Astrocyte (in vitro differentiated cells and primary cell): Measurements from ENCODE around the gene CLNK. TPM values are rescaled to one million over a fixed set of nuclear protein-coding genes. Genes with fewer than 3 reads are reported as not detected.

Experiments used
- DNase-seq: peaks from one replicate; pipeline ENCODE4 v3.0.0-alpha.2; 2010; ENCODE audit warnings: low read depth
- FAIRE-seq: peaks from 2 replicates; lab custom pipeline; 2011; peaks lifted over from hg19 to GRCh38; lab: Jason Lieb, UNC
- H2AFZ ChIP-seq: 2 replicates; pipeline ENCODE4 v1.6.0; 2012; ENCODE audit warnings: low read depth, low read length, inconsistent platforms
- H3K27ac ChIP-seq: 2 replicates; pipeline ENCODE4 v1.5.1; 2011; ENCODE audit warnings: low read depth, low read length, inconsistent platforms
- H3K27me3 ChIP-seq: 2 replicates; pipeline ENCODE4 v1.6.0; 2011; ENCODE audit warnings: low read length, inconsistent platforms; ENCODE audit not compliant: insufficient read depth
- H3K36me3 ChIP-seq: 2 replicates; pipeline ENCODE4 v1.5.1; 2011; ENCODE audit warnings: low read length, inconsistent platforms; ENCODE audit not compliant: insufficient read depth
- H3K4me1 ChIP-seq: 2 replicates; pipeline ENCODE4 v1.5.1; 2011; ENCODE audit warnings: low read length, inconsistent platforms; ENCODE audit not compliant: insufficient read depth
- H3K4me2 ChIP-seq: 2 replicates; pipeline ENCODE4 v1.6.0; 2012; ENCODE audit warnings: low read length, inconsistent platforms
- H3K4me3 ChIP-seq: 2 replicates; pipeline ENCODE4 v1.5.1; 2011; ENCODE audit warnings: low read depth, mild to moderate bottlenecking, low read length, inconsistent platforms; ENCODE audit not compliant: insufficient read depth
- H3K79me2 ChIP-seq: 2 replicates; pipeline ENCODE4 v1.6.0; 2012; ENCODE audit warnings: mild to moderate bottlenecking, low read length, inconsistent platforms; ENCODE audit not compliant: insufficient read depth
- H3K9ac ChIP-seq: 2 replicates; pipeline ENCODE4 v1.6.0; 2012; ENCODE audit warnings: mild to moderate bottlenecking, low read length, inconsistent platforms
- H3K9me3 ChIP-seq: 2 replicates; pipeline ENCODE4 v1.5.1; 2012; ENCODE audit warnings: low read depth, mild to moderate bottlenecking, low read length, inconsistent platforms; ENCODE audit not compliant: insufficient read depth
- H4K20me1 ChIP-seq: 2 replicates; pipeline ENCODE4 v1.6.0; 2012; ENCODE audit warnings: low read length, inconsistent platforms; ENCODE audit not compliant: insufficient read depth
- H3K27ac Mint-ChIP-seq: one replicate; pipeline ENCODE4 v1.8.0; 2021; ENCODE audit warnings: mild to moderate bottlenecking, mixed read lengths; ENCODE audit not compliant: unreplicated experiment
- H3K27me3 Mint-ChIP-seq: one replicate; pipeline ENCODE4 v1.8.0; 2021; ENCODE audit warnings: low read depth, mixed read lengths; ENCODE audit not compliant: unreplicated experiment
- H3K36me3 Mint-ChIP-seq: one replicate; pipeline ENCODE4 v1.8.0; 2021; ENCODE audit warnings: low read depth, mixed read lengths; ENCODE audit not compliant: unreplicated experiment
- H3K4me1 Mint-ChIP-seq: one replicate; pipeline ENCODE4 v1.8.0; 2021; ENCODE audit warnings: low read depth, mixed read lengths; ENCODE audit not compliant: unreplicated experiment
- H3K4me3 Mint-ChIP-seq: one replicate; pipeline ENCODE4 v1.8.0; 2021; ENCODE audit warnings: mild to moderate bottlenecking, moderate library complexity, mixed read lengths; ENCODE audit not compliant: unreplicated experiment
- H3K9me3 Mint-ChIP-seq: one replicate; pipeline ENCODE4 v1.8.0; 2021; ENCODE audit warnings: mild to moderate bottlenecking, mixed read lengths; ENCODE audit not compliant: unreplicated experiment
- CTCF ChIP-seq: IDR thresholded peaks from 2 replicates; pipeline ENCODE4 v1.5.1; 2011; ENCODE audit warnings: low read depth, mild to moderate bottlenecking, inconsistent platforms, low read length, moderate library complexity; ENCODE audit not compliant: insufficient read depth
- EZH2 ChIP-seq: IDR thresholded peaks from 2 replicates; pipeline ENCODE4 v1.6.1; 2012; ENCODE audit warnings: mild to moderate bottlenecking, low read length, inconsistent platforms; ENCODE audit not compliant: insufficient read depth
- total RNA-seq: library from RNA; stranded (reverse); gene quantifications from 2 replicates; pipeline ENCODE4 v1.2.1, GENCODE V29; 2021

Gene CLNK
- total RNA-seq, 1 donor from 2014 or later: not detected

DNA sequence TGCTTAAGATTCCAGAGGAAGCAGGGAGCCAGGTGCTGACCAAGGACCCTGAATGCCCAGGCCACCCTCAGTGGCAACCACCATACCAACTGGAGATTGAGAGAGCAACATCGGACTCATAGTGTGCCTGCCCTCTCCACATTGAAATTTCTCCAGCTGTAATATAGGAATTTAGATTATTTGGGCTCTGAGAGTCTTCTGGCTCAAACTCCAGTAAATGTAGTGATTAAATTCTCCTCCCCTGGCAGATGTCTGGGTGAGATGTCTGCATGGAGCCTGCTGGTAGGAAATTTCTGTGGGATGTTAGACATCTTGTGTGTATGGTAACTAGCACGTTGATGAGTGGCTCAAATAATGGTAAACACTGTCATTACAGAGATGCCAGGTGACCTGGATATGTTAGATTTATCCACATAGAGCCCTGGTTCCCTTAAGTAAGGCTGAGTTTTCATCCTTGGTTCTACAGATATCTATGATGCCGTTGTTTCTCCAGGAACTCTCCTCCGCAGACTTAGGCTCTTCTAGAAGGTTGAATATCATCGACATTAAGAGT lies 70.6 kb downstream of the CLNK start:
- H3K36me3 ChIP-seq: no peaks in the 10 kb centered on the region
- Mint-ChIP-seq H3K4me1 (peaks cover 8% of the 10 kb centered on the region), H3K27me3 (peaks cover 2% of the 10 kb centered on the region), H3K27ac (no peak overlapping the region), H3K36me3 (no peaks in the 10 kb centered on the region), H3K9me3 (no peaks in the 10 kb centered on the region), H3K4me3 (no peak overlapping the region)
- no peaks in the 10 kb centered on the region for H3K27me3 ChIP-seq
- no peaks in the 10 kb centered on the region for H3K9me3 ChIP-seq
- TF ChIP-seq EZH2 (no peak), CTCF (no peak)
- H3K9ac ChIP-seq: no peak overlapping the region
- H3K4me2 ChIP-seq: no peak overlapping the region
- FAIRE-seq: no peak
- H3K4me3 ChIP-seq: no peak overlapping the region
- H2AFZ ChIP-seq: no peak overlapping the region
- peaks cover 15% of the 10 kb centered on the region for H3K4me1 ChIP-seq
- no peak overlapping the region for H3K27ac ChIP-seq
- no peaks in the 10 kb centered on the region for H3K79me2 ChIP-seq
- H4K20me1 ChIP-seq: no peaks in the 10 kb centered on the region
- DNase-seq: no peak

DNA sequence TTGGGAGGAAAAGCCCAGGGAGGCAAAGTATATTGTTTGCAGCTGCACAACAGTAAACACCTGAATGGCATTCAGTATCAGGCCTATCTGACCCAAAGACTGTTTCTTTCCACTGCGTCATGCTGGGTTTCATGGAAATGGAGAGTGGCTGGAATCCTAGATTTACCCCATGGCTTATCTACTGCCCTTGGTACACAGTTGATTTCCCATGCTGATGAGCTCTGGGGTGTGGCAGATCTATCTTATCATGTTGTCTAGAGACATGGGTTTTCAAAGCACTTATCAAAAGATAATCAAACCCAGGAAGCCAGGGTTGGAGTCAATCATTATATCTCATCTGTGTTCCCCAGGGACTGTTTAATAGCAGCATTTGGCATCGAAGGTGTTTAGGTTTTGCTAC lies 72.1 kb downstream of the CLNK start:
- H3K9me3 ChIP-seq: no peaks in the 10 kb centered on the region
- H3K27me3 ChIP-seq: no peaks in the 10 kb centered on the region
- FAIRE-seq: no peak
- Mint-ChIP-seq H3K36me3 (no peaks in the 10 kb centered on the region), H3K4me1 (peaks cover 17% of the 10 kb centered on the region), H3K9me3 (no peaks in the 10 kb centered on the region), H3K4me3 (no peak overlapping the region), H3K27ac (no peak overlapping the region), H3K27me3 (no peaks in the 10 kb centered on the region)
- H3K9ac ChIP-seq: no peak overlapping the region
- peaks cover 12% of the 10 kb centered on the region for H3K4me1 ChIP-seq
- no peak overlapping the region for H3K4me2 ChIP-seq
- H3K79me2 ChIP-seq: no peaks in the 10 kb centered on the region
- TF ChIP-seq CTCF: no peak
- TF ChIP-seq EZH2: no peak
- no peaks in the 10 kb centered on the region for H4K20me1 ChIP-seq
- no peak overlapping the region for H3K4me3 ChIP-seq
- no peak for DNase-seq
- peak overlapping the region; percentile 69 for H3K27ac ChIP-seq
- no peaks in the 10 kb centered on the region for H3K36me3 ChIP-seq
- no peak overlapping the region for H2AFZ ChIP-seq

- Histone ChIP-seq H3K27ac (peak overlapping the region; percentile 69), H3K4me2 (peak overlapping the region; percentile 56), H3K36me3 (no peaks in the 10 kb centered on the region), H3K9ac (peak overlapping the region; percentile 56), H3K79me2 (no peaks in the 10 kb centered on the region), H4K20me1 (no peaks in the 10 kb centered on the region), H3K4me3 (no peak overlapping the region), H3K4me1 (peaks cover 15% of the 10 kb centered on the region), H3K9me3 (no peaks in the 10 kb centered on the region), H3K27me3 (no peaks in the 10 kb centered on the region), H2AFZ (peak overlapping the region; percentile 69)
- H3K4me3 Mint-ChIP-seq: no peak overlapping the region
- TF ChIP-seq CTCF (no peak), EZH2 (no peak)
- DNase-seq (peak; percentile 89), FAIRE-seq (peak; percentile 64)
- H3K36me3 Mint-ChIP-seq: no peaks in the 10 kb centered on the region
- H3K27me3 Mint-ChIP-seq: no peaks in the 10 kb centered on the region
- peak overlapping the region; percentile 80 for H3K27ac Mint-ChIP-seq
- no peaks in the 10 kb centered on the region for H3K9me3 Mint-ChIP-seq
- peaks cover 20% of the 10 kb centered on the region for H3K4me1 Mint-ChIP-seq
Observed at GRCh38 chr4:10611673-10612072, 72.9 kb downstream of the CLNK start.
